NCI-H128 (cell line): Measurements from ENCODE around the gene FGD6.
"Not testable (repeated sequence)": the region's sequence is repeated elsewhere in the genome, so short reads cannot be mapped to it uniquely, and the experiment has no call there.

Experiments used
- DNase-seq: peaks from one replicate; lab custom pipeline; 2025; ENCODE audit not compliant: unreplicated experiment; lab: John Stamatoyannopoulos, UW

Gene FGD6

DNA sequence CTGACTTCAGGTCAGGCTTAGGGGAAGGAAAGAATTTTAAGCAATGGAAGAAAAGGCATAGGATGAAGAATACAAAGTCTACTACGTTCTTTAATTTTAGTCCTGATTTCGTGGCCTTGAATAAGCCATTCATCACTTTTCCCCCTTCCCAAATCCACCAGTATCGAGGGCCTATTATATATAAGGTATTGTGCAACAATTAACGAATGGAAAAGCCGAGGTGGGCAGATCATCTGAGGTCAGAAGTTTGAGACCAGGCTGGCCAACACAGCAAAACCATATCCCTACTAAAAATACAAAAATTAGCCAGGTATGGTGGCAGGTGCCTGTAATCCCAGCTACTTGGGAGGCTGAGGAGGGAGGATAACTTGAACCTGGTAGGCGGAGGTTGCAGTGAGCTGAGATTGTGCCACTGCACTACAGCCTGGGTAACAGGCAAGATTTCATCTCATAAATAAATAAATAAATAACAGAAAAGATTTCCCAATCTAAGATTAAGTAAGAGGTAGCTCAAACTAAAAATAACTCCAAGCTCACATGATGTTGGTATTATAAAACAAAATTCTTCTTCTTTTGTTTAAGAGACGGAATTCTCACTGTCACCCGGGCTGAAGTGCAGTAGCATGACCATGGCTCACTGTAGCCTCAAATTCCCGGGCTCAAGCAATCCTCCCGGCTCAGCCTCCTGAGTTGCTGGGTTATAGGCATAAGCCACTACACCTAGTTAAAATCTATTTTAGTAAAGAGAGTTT lies 85.5 kb downstream of the FGD6 start:
- no peak for DNase-seq

DNA sequence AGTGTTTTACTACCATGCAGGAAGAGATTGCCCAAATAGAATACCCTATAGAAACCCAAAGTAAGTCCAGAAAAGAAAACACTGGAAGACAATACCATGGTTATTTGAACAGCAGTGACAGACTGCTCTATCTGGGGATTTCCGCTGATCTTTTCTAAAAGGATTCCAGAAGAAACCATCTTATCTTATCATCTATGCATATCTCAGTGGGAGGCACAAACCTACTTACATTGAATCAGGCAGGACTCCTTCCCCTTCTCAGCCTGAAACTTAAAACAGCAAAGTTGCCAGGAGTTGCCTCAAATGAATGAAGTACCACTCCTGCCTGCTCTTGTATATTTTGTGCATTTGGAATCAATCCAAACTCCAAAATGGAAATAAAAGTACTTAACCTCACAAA lies 87.2 kb downstream of the FGD6 start:
- no peak for DNase-seq

DNA sequence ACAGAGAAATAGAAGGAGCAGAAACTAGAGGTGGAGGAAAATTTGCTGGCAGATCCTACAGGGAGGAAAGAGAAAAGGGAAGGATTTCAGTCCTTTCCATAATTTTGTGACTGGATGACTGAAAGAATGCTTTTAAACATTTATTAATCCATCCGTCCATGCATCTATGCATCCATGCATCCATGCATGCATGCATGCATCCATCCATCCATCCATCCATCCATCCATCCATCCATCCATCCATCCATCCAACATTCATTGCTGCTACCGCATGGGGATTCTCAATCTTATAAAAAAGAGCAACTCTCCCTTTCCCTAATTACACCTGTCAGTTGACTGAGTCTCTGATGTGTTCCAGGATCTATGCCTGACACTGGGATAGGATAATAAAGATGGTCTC lies 88.2 kb downstream of the FGD6 start:
- DNase-seq = no peak

DNA sequence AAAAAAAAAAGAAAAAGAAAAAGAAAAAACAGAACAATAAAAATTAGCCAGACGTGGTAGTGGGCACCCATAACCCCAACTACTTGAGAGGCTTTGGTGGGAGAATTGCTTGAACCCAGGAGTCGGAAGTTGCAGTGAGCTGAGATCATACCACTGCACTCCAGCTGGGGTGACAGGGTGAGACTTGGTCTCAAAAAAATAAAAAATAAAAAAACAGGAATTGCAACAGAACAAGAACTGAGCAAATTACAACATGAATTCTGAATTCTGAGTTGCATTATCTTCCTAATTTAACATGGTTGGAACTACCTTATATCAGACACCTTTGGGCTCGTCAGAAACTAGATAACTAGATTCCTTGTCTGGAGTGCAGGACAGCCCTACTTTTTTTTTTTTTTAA lies 90.5 kb downstream of the FGD6 start:
- no peak for DNase-seq

DNA sequence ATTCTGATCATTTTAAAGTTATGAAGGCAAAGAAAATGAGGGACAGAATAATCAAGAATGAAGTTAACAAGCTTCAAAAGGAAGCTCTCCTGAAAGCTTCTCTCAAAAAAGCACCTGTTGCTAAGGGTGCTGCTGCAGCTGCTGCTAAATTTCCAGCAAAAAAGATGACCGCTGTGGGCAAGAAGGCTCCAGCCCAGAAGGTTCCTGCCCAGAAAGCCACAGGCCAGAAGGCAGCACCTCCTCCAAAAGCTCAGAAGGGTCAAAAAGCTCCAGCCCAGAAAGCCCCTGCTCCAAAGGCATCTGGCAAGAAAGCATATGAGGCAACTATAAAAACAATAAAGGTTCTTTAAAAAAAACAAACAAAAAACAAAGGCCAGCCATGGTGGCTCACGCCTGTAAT lies 91.2 kb downstream of the FGD6 start:
- no peak for DNase-seq

DNA sequence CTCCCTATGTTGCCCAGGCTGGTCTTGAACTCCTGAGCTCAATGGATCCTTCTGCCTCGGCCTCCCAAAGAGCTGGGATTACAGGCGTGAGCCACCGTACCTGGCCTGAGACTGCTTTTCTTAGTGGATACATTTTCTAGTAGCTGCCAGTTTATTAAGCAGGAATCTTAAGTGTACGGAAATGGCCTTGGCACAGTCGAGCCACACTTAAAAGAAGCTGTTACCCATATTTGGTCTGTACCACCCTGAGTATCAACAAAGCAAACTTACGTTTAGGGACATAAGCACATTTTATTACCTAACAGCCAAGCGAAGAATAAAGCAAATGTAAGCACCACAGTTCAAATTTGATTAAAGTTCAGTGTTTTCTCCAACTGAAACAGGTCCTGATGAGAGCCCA lies 93.2 kb downstream of the FGD6 start:
- DNase-seq = no peak

DNA sequence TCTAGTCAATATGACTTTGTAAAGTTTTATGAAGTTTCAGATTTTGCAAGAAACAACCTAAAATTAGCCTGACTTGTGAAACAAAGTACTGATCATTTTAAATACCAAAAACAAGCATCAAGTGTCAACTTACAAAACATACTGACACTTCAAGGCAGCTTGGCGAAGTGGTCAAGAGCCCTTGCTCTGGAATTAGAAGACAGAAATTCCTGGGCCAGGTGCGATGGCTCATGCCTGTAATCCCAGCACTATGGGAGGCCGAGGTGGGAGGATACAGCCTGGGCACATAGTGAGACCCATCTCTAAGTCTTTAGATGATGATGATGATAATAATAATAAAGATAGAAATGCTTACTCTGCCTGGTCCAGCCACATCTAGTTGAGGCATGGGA lies 98.5 kb downstream of the FGD6 start:
- no peak for DNase-seq

DNA sequence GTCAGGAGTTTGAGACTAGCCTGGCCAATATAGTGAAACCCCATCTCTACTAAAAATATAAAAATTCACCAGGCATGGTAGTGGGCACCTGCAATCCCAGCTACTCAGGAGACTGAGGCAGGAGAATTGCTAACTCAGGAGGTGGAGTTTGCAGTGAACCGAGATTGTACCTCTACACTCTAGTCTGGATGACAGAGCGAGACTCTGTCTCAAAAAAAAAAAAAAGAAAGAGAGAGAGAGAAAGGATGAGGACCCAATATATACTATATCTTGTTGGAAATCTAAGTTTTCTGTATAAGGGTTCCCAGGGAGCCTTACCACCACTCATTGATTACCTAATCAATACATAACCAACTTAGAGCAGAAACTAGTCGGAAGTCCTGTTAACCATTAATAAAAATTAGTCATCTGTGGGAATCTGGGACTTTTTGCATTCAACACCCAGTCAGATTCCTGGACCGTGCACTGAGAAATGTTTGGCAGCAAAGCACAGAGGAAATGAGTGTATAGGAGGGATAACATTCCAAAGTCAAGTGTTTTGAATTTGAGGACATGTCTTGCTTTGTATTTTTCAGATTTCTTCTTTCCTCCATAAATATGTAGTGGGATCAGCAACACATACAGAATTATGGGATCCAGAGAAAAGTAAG lies 99.0 kb downstream of the FGD6 start:
- DNase-seq = no peak

DNA sequence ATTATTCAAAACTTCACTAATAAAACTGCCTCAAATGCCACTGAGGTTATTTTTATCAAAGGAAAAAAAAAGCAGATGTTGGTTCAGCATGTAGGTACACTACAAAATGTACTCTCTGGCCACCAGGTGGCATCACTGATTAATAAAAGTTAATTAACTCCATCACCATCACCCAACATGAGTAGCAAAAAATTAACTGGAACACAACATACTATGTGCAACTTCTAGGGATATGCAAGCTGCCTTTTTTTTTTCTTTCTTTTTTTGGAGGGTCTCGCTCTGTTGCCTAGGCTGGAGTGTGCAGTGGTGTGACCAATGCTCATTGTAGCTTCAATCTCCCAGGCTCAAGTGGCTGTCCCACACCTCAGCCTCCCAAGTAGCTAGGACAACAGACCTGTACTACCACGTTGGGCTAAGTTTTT lies 100.1 kb downstream of the FGD6 start:
- DNase-seq = peak; percentile 71

DNA sequence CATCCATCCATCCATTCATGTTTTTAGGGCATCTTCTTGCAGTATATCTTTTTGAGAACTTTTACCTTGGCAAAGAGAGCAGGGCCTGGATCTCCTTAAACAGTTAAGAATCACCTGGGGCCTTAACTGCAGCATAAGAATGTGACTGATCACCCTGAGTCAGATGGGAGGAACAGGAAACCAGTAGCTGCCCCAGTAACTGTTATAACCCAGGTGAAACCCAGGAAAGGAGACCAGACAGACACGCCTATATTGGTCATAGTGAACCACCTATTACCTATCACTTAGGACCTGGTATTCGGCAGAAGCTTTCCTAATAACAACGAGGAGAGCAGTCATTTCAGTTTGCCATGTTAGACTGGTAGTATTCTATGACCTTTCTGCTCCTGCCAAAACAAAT lies 100.5 kb downstream of the FGD6 start:
- DNase-seq = no peak

DNA sequence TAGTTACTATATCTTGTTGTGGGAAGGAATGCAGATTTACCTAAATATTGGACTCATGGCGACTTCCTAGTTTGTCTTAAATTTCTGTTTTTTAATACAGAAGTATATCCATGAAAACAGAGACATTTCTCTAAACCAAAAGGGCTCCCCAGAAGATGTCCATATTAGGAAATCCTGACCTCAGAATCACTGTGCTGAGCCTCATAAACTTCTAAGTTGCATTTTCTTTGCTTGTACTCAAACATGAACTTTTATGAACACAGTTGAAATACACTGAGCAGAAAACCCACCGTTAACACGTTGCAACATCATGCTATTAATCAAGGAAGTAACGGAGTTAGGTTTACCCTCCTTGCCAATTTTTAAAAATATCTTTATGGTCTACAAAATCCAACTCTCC lies 100.9 kb downstream of the FGD6 start:
- DNase-seq = no peak

DNA sequence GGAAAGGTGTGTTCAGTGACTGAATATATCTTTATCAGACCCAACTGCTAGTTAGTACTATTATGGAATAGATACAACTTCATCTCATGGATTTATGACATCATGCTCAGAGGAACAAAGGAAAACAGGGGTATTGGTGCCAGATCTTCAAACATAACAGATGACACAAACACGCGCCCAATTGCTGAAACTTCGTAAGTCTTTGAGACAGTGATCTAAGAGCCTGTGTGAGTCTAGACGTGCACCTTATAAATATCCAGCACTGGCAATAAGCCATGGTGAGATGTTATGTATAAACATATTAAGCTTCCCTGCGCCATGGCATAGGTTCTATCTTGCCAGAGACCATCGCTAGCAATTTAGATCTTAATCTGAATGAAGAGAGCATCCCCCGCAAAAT lies 101.6 kb downstream of the FGD6 start:
- DNase-seq = no peak

DNA sequence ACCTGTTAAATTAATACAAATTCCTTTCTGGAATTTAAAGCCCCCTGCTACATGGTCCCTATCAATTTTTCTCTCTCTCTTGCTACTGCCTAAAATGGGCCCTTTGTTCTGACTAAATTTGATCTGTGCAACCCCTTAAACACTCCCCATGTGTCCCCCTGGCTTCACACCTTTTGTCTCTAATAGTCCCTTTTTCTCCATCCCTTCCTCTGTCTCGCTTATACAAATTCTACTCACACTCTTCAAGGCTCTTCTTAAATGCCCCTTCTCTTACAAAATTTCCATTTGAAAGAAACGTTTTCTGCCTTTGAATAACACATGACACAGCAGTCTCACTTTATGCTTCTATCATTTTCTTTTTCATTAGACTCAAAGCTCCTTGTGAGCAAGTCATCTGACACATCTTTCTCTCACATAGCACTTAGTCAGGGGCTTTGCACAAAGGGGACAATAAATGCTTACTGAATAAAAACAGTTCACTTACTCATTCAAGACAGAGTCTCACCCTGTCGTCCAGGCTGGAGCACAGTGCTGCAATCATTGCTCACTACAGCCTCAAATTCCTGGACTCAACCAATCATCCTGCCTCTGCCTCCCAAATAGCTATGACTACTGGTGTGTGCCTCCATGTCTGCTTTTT lies 102.4 kb downstream of the FGD6 start:
- no peak for DNase-seq

DNA sequence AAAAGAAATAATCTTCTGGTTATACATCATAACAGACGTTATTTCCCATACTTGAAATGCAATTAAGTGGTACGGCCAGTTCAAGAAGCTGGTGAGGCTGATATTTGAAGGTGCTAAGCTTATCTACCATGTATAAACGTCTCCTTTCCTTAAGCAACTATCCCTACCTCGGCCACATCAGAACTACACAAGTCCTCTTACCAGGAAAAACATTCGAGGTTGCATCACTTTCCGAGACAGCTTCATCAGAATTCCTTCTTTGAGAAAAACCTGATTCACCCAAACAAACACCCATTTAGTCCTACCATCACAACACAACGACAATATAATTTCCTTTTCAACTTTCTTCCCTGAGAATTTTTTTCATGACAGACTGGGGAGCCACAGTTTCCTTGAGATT lies 109.9 kb downstream of the FGD6 start:
- no peak for DNase-seq

DNA sequence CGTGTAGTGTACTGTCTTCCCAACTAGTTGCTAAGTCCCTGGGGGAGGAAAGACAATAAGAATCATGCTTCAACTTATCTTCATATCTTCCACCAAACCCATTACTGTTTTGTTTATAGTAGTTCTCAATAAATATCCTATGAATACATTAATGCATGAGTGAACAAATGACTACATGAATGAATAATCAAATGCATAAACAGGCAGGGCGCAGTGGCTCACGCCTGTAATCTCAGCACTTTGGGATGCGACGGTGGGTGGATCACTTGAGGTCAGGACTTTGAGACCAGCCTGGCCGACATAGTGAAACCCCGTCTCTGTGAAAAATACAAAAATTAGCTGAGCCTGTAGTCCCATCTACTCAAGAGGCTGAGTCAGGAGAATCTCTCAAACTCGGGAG lies 111.7 kb downstream of the FGD6 start:
- DNase-seq = no peak

DNA sequence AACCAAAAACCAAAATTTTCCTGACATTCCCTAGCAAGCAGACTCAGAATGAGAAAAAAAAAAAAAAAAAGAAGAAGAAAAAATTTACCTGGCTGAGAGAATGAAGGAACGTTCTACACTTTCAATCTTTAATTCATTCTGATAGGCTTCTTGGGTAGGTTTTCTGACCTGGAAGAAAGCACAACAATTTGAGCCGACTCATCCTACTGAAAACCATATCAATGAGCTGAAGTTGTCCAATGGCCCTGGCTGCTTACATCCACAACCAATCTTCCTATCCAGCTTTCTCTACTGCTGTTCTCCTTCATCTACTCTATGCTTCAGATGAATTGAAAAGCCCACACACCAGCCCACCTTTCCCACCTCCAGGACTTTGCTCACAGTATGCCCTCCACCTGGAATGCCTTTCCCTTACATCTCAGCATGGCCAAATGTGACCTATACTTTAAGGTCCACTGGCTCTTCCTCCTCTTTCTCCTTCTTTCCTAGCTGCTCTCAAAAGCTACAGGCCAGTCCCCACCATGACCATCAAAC lies 112.3 kb downstream of the FGD6 start:
- no peak for DNase-seq

DNA sequence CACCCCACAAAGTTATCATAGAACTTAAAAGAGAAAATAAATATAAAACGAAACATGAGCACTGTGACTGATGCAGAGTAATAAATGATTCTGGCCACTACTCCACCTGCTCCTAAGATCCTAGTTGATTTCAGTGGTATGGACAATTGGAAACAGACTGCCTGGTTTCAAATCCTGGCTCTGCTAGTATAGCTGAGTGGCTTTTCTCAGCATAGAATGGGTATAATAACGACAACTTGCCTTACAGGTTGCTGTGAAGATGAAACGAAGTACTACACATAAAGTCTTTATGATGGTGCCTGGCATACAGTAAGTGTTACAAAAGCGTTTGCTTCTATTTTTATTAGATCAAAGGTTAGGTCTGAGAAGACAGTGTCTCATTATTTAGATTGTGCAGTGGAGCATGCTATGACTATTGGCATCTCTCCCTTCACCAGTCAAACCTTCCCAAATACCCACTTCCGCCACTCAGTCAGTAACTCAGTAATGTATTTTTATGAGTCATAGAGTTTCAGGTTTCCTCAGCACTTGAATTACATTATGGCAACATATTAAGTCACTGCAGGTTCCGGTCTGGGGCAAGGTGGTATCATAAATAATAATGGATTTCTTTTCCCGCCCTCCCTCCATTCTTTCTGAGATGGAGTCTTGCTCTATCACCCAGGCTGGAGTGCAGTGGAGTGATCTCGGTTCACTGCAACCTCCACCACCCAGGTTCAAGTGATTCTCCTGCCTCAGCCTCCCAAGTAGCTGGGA lies 114.2 kb downstream of the FGD6 start:
- DNase-seq = peak; percentile 60

DNA sequence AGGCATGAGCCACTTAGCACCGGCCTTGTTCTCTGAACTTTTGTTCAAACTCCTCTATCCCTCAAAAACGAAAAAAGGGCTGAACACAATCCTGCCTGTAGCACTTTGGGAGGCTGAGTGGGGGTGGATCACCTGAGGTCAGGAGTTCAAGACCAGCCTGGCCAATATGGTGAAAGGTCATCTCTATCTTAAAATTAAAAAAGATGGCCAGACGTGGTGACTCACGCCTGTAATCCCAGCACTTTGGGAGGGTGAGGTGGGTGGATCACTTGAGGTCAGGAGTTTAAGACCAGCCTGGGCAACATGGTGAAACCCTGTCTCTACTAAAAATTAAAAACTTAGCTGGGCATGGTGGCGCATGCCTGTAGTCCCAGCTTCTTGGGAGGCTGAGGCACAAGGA lies 115.3 kb downstream of the FGD6 start:
- not testable (repeated sequence) for DNase-seq

DNA sequence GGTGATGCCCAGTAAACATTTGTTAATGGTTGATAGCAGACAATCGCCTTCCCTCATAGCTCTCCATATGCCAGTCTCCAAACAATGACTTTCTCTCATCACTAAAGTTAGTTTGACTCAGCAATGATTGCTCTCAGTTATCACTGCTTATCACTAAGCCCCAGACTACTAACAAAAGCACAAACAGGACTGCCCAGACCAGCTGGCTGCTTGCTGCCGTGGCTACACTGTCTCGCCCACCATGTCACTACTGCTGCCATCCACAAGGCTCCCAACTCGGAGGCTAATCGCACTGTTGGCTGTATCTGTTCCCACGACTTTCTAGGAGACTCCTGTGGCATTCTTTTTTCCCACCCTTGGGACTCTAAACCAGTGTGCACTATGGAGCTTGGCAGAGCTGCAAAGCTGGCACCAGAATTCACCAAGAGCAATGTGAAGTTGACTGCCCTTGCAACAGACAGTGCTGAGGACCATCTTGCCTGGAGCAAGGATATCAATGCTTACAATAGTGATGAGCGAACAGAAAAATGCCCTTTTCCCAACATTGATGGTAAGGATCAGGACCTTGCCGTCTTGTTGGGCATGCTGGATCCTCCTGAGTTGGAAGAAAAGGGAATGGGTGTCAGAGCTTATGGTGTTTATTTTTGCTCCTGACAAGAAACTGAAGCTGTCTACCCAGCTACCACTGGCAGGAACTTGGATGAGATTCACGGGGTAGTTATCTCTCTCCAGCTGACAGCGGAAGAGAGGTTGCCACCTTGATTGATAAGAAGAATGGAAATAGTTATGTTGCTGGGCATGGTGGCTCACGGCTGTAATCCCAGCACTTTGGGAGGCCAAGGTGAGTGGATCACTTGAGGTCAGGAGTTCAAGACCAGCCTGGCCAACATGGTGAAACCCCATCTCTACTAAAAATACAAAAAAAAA lies 116.7 kb downstream of the FGD6 start:
- no peak for DNase-seq

DNA sequence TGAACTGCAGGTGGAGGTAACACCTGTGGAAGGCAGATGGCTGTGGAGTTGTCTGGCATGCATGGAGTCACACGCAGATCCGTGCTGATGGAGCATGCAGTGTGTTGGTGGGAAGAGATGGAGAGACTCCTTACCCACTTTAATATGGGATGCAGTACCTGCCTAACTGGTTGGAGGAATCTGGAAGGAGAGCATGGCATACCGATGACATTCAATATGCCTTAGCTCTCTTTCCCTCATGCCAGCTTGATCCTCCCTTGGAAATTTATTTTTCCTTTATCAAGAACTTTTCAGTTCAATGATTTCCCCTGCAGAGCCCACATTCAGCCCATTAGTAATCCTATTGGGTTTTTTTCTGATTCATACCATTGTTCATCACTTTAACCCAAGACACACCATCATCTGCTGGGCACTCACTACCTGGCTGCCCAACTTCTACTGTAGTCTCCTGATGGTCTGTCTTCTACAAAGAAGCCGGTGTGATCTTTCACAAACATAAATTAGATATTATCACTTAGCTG lies 117.9 kb downstream of the FGD6 start:
- no peak for DNase-seq
